ENCODE results near the gene VCX.
A peak's percentile ranks its signal among the peaks of the same experiment; 100 is the strongest.
"Not testable (repeated sequence)": the region's sequence is repeated elsewhere in the genome, so short reads cannot be mapped to it uniquely, and the experiment has no call there.

Gene VCX

GRCh38 chrX:7842871-7843270 lies at the start of gene VCX:
VCX (plus strand) TSS chrX:7843171; CDS start chrX:7843204, 33 bp downstream.
- not testable (repeated sequence) for DNase-seq (ENCODE audit: low spot score)

- no peak for DNase-seq (ENCODE audit: low spot score)
Observed at GRCh38 chrX:7798327-7798726, 44.6 kb upstream of the VCX start.

GRCh38 chrX:7801711-7802110 lies 41.3 kb upstream of the VCX start:
- DNase-seq (ENCODE audit: low spot score), result peak; percentile 1

- DNase-seq (ENCODE audit: low spot score), result no peak
Observed at GRCh38 chrX:7815166-7815805, 27.7 kb upstream of the VCX start.

- DNase-seq (ENCODE audit: low spot score), result no peak
Observed at GRCh38 chrX:7828594-7828993, 14.4 kb upstream of the VCX start.

- DNase-seq (ENCODE audit: low spot score), result no peak
Observed at GRCh38 chrX:7841084-7841805, 1.7 kb upstream of the VCX start.

GRCh38 chrX:7852166-7852565 lies 9.2 kb downstream of the VCX start:
- no peak for DNase-seq (ENCODE audit: low spot score)

GRCh38 chrX:7872042-7872441 lies 29.1 kb downstream of the VCX start:
- no peak for DNase-seq (ENCODE audit: low spot score)

GRCh38 chrX:7876957-7877356 lies 34.0 kb downstream of the VCX start:
- DNase-seq (ENCODE audit: low spot score), result no peak

- DNase-seq (ENCODE audit: low spot score), result no peak
Observed at GRCh38 chrX:7889135-7889534, 46.2 kb downstream of the VCX start.

GRCh38 chrX:7889680-7890079 lies 46.7 kb downstream of the VCX start:
- DNase-seq (ENCODE audit: low spot score), result no peak

- DNase-seq (ENCODE audit: low spot score), result no peak
Observed at GRCh38 chrX:7891928-7892327, 49.0 kb downstream of the VCX start.

Data from hepatic stellate cell (primary cell).